ENCODE data around the gene PPP4R3B.

Gene PPP4R3B

GRCh38 chr2:55502590-55503141 lies 114.8 kb downstream of the PPP4R3B start:
- no peak for FAIRE-seq

DNA sequence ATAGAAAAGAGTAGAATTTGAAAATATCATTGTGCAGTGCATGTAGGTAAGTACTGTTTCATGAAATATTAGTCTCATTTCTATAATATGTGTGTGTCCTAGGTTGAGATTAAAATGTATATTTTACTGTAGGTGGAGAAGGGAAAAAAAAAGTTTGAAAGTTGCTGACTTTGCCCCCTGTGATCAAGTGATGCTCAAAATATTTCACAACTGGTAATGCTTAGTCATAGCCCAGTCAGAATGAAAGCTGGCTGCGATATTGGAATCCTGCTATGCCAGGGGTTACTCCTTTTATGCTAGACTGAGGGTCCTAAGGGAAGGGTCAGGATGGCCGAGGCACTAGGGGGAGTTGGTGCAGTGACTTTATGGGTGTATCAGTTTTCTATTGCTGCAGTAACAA lies 117.4 kb downstream of the PPP4R3B start:
- FAIRE-seq = no peak

- no peak for FAIRE-seq
Observed at GRCh38 chr2:55498582-55498981, 118.8 kb downstream of the PPP4R3B start.
